ENCODE data around the gene TBC1D16.

The TBC1D16 gene

DNA sequence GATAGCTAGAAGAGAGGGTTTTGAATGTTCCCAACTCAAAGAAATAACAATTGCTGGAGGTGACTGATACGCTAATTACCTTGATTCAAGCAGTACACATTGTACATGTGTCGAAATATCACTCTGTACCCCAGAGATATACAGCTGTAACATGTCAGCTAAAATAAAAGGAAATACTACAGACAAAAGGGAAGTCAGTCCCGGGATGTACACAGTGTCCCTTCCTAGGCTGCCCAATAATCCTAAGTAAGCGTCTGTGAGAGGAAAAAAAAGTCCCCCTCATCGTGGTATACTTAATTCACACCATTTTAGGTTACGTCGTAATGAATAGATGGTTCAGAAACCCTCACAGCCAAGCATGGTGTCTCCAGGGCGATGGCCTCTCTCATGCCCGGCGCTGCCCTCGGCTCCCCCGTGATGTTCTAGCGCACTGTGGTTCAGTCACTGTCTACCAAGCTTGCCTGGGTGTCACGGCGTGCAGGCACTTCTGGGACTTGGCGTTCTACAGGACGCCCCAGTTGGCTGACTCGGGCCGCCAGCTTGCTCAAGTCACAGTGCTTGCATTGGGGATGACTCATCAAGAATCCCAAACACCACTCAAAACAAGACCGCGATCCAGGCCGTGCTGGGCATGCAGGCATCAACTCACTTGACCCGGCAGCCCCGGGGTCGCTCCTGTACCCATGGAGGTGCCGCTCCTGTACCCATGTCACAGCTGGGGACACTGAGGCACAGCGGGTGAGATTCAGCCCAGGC, 28.3 kb upstream of the TBC1D16 start:
- TF ChIP-seq, protein P1, sequence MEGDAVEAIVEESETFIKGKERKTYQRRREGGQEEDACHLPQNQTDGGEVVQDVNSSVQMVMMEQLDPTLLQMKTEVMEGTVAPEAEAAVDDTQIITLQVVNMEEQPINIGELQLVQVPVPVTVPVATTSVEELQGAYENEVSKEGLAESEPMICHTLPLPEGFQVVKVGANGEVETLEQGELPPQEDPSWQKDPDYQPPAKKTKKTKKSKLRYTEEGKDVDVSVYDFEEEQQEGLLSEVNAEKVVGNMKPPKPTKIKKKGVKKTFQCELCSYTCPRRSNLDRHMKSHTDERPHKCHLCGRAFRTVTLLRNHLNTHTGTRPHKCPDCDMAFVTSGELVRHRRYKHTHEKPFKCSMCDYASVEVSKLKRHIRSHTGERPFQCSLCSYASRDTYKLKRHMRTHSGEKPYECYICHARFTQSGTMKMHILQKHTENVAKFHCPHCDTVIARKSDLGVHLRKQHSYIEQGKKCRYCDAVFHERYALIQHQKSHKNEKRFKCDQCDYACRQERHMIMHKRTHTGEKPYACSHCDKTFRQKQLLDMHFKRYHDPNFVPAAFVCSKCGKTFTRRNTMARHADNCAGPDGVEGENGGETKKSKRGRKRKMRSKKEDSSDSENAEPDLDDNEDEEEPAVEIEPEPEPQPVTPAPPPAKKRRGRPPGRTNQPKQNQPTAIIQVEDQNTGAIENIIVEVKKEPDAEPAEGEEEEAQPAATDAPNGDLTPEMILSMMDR (IDR thresholded peaks at IDR 0.05; ENCODE audit: low read depth, low read length) = no peak
- DNase-seq (ENCODE audit: low read depth in 2 of 2) = peak; percentile 68 to 81
- no peak overlapping the region for H3K4me3 ChIP-seq (replicated peaks in 1 of 2; ENCODE audit: low read depth in 2 of 2, low read length in 2 of 2)

DNA sequence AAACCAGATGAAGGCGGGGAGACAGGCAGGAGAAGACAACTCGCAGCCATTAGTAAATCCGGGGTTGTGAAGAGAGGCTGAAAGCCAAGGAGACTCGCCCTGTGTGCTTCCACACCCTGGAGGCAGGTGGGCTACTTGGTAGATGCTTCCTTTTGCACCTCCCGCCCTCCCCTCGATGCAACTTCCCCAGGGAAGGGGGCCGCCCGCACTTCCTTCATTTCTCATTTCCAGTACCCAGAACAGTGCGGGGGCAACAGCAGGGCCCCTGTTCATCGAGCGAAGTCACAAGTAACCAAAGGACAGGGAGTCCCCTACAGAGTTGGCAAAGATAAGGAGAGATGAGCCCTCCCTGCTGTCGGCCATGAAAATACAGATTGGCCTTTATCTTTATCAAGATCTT, 25.7 kb upstream of the TBC1D16 start:
- TF ChIP-seq, protein P1 (IDR thresholded peaks at IDR 0.05; ENCODE audit: low read depth, low read length) = no peak
- DNase-seq (ENCODE audit: low read depth in 2 of 2) = no peak
- H3K4me3 ChIP-seq (replicated peaks in 1 of 2; ENCODE audit: low read depth in 2 of 2, low read length in 2 of 2) = no peak overlapping the region

DNA sequence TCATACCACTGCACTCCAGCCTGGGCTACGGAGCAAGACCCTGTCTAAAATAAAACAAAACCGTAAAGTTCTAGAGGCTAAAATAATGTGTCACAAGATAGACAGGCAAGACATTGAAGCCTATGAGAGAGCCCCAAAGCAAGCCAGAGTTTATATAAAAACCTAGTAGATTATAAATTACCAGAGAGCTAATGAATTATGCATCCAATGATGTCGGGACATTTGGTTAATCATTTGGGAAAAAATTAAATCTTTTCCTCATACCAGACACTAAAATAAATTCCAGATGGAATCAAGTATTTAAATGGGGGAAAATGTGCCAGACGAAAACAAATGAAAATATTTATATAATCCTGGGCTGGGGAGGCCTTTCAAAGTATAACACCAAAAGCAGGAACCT, 25.0 kb upstream of the TBC1D16 start:
- no peak overlapping the region for H3K4me3 ChIP-seq (replicated peaks in 1 of 2; ENCODE audit: low read depth in 2 of 2, low read length in 2 of 2)
- no peak for DNase-seq (ENCODE audit: low read depth in 2 of 2)
- TF ChIP-seq, protein P1 (IDR thresholded peaks at IDR 0.05; ENCODE audit: low read depth, low read length) = no peak

DNA sequence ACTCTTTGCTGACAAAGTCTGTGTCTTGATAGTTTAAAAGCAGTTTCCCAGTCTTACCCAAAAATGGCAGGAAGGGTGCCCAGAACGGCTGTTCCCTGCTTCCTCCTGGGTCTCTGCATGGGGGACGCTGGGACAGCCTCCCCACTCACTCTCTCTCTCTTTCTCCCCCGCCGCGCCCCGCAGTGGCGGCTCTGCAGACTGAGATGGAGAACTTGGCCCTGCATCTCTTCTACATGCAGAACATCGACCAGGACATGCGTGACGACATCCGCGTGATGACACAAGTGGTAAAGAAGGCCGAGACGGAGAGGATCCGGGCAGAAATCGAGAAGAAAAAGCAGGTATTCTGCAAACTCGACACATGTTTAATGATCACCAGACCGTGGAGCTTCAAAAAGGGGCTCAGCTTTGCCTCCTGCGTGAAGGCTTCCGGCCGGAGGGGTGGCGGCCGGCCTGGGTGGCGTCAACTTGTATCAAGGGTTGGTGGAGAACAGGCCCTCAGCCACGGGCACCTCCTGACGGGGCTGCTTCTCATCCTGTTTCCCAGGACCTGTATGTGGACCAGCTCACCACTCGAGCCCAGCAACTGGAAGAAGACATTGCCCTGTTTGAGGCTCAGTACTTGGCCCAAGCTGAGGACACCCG, 22.8 kb upstream of the TBC1D16 start:
- H3K4me3 ChIP-seq (replicated peaks in 1 of 2; ENCODE audit: low read depth in 2 of 2, low read length in 2 of 2) = no peak overlapping the region
- TF ChIP-seq, protein P1 (IDR thresholded peaks at IDR 0.05; ENCODE audit: low read depth, low read length) = no peak
- no peak for DNase-seq (ENCODE audit: low read depth in 2 of 2)

DNA sequence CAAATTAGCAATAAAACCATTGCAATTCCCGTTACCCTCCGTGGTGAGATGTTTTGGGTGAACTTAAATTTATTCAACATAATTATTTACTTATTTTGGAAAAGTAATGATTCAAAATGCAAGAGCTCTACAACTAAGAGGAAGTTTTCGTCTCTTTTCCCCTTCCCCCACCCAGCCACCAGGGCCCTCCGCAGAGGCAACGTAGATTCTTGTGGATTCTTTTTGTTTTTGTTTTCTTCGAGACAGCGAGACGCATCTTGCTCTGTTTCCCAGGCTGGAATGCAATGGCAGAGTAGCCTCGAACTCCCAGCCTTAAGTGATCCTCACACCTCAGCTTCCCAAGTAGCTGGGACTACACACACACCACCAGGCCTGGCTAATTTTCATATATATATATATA, 19.9 kb upstream of the TBC1D16 start:
- no peak for DNase-seq (ENCODE audit: low read depth in 2 of 2)
- H3K4me3 ChIP-seq (replicated peaks in 1 of 2; ENCODE audit: low read depth in 2 of 2, low read length in 2 of 2) = no peak overlapping the region
- TF ChIP-seq, protein P1 (IDR thresholded peaks at IDR 0.05; ENCODE audit: low read depth, low read length) = no peak

DNA sequence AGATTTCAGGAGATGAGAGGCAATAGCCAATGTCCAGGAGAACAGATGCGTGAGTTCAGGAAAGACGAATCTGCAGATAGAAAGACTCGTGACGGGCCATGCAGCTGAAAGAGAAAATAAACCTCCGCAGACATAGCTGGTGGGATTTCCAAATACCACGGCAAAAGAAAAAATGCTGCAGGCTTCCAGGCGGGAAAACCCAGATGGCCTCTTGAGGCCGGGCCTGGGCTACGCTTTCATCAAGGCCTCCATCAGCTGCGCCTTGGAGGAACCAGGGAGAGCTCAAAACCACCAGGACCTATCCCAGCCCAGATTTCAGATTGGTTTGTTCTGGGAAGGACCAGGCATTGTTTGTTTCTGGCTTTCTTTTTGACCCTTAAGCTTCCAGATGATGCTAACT, 17.4 kb upstream of the TBC1D16 start:
- H3K4me3 ChIP-seq (replicated peaks in 1 of 2; ENCODE audit: low read depth in 2 of 2, low read length in 2 of 2) = no peak overlapping the region
- DNase-seq (ENCODE audit: low read depth in 2 of 2) = no peak
- TF ChIP-seq, protein P1 (IDR thresholded peaks at IDR 0.05; ENCODE audit: low read depth, low read length) = no peak
